Measurements from ENCODE around the gene TBRG4. TPM values are rescaled to one million over a fixed set of nuclear protein-coding genes. Genes with fewer than 3 reads are reported as not detected.

TBRG4 gene
- total and polyA plus RNA-seq, 7 experiments from 2014 or later, result 55.1 to 143 (median 105) TPM

GRCh38 chr7:45085619-45086200, 25.8 kb downstream of the TBRG4 start:
- no peaks in the 10 kb centered on the region for H3K36me3 Mint-ChIP-seq
- Histone ChIP-seq H3K4me1 (ENCODE audit: control insufficient read depth in 2 of 2, insufficient read depth in 2 of 2, low read length in 2 of 2) (peaks cover 0 to 11% of the 10 kb centered on the region in 2 donors), H3K27me3 (ENCODE audit: control insufficient read depth in 2 of 2, insufficient read depth in 2 of 2, low read length in 2 of 2) (no peaks in the 10 kb centered on the region), H3K27ac (ENCODE audit: low read depth, low read length) (no peak overlapping the region), H3K36me3 (ENCODE audit: control insufficient read depth in 2 of 3, insufficient read depth in 3 of 3, low read length in 3 of 3) (no peaks in the 10 kb centered on the region), H3K4me3 (ENCODE audit: low read length) (no peak overlapping the region), H3K9me3 (ENCODE audit: control insufficient read depth in 2 of 3, low read length in 3 of 3) (no peaks in the 10 kb centered on the region)
- no peak overlapping the region for H3K27ac Mint-ChIP-seq
- peaks cover 0 to 9% (median 8%) of the 10 kb centered on the region in 7 donors for H3K4me1 Mint-ChIP-seq
- intact Hi-C loops (cut with micrococcal nuclease), result no loop called here
- no peaks in the 10 kb centered on the region for H3K9me3 Mint-ChIP-seq
- peaks cover 7 to 21% (median 8%) of the 10 kb centered on the region in 5 donors for H3K27me3 Mint-ChIP-seq
- no peak for DNase-seq
- no peak overlapping the region for H3K4me3 Mint-ChIP-seq
- no peak for ATAC-seq
- ChIA-PET POLR2A (no interaction called here), CTCF (no interaction called here)

GRCh38 chr7:45084901-45085618, 26.4 kb downstream of the TBRG4 start:
- ChIA-PET CTCF (interaction anchor here (0.5 kb wide), 1 partner anchor 51 kb away, joined by 3 read pairs; no protein-coding TSS in a partner anchor), POLR2A (no interaction called here)
- H3K4me1 ChIP-seq (ENCODE audit: control insufficient read depth in 2 of 2, insufficient read depth in 2 of 2, low read length in 2 of 2), result peaks cover 0 to 11% of the 10 kb centered on the region in 2 donors
- intact Hi-C loops (cut with micrococcal nuclease), result no loop called here
- no peak overlapping the region for H3K27ac ChIP-seq (ENCODE audit: low read depth, low read length)
- no peaks in the 10 kb centered on the region for H3K9me3 ChIP-seq (ENCODE audit: control insufficient read depth in 2 of 3, low read length in 3 of 3)
- H3K4me3 ChIP-seq (ENCODE audit: low read length), result no peak overlapping the region
- DNase-seq, result no peak
- Mint-ChIP-seq H3K36me3 (no peaks in the 10 kb centered on the region), H3K27me3 (peaks cover 7 to 18% (median 8%) of the 10 kb centered on the region in 5 donors), H3K4me1 (peaks cover 2 to 9% (median 8%) of the 10 kb centered on the region in 7 donors), H3K27ac (no peak overlapping the region), H3K9me3 (no peaks in the 10 kb centered on the region), H3K4me3 (no peak overlapping the region)
- H3K27me3 ChIP-seq (ENCODE audit: control insufficient read depth in 2 of 2, insufficient read depth in 2 of 2, low read length in 2 of 2), result no peaks in the 10 kb centered on the region
- ATAC-seq, result no peak
- H3K36me3 ChIP-seq (ENCODE audit: control insufficient read depth in 2 of 3, insufficient read depth in 3 of 3, low read length in 3 of 3), result no peaks in the 10 kb centered on the region

GRCh38 chr7:45084336-45084735, 27.2 kb downstream of the TBRG4 start:
- DNase-seq (no peak), ATAC-seq (no peak)
- no peaks in the 10 kb centered on the region for H3K9me3 ChIP-seq (ENCODE audit: control insufficient read depth in 2 of 3, low read length in 3 of 3)
- no peak overlapping the region for H3K27ac ChIP-seq (ENCODE audit: low read depth, low read length)
- intact Hi-C loops (cut with micrococcal nuclease), result no loop called here
- no peaks in the 10 kb centered on the region for H3K36me3 ChIP-seq (ENCODE audit: control insufficient read depth in 2 of 3, insufficient read depth in 3 of 3, low read length in 3 of 3)
- Mint-ChIP-seq H3K4me1 (peaks cover under 1 to 8% (median 2%) of the 10 kb centered on the region in 7 donors), H3K9me3 (peaks cover 0 to 2% (median 0%) of the 10 kb centered on the region in 11 donors), H3K4me3 (no peak overlapping the region), H3K27me3 (peaks cover under 1 to 10% (median 2%) of the 10 kb centered on the region in 5 donors), H3K27ac (no peak overlapping the region), H3K36me3 (no peaks in the 10 kb centered on the region)
- peaks cover 0 to 6% of the 10 kb centered on the region in 2 donors for H3K4me1 ChIP-seq (ENCODE audit: control insufficient read depth in 2 of 2, insufficient read depth in 2 of 2, low read length in 2 of 2)
- CTCF ChIA-PET, result interaction anchor here (0.5 kb wide), 1 partner anchor 52 kb away, joined by 3 read pairs; no protein-coding TSS in a partner anchor
- H3K4me3 ChIP-seq (ENCODE audit: low read length), result no peak overlapping the region
- POLR2A ChIA-PET, result no interaction called here
- no peaks in the 10 kb centered on the region for H3K27me3 ChIP-seq (ENCODE audit: control insufficient read depth in 2 of 2, insufficient read depth in 2 of 2, low read length in 2 of 2)

- peaks cover 0 to 5% (median 0%) of the 10 kb centered on the region in 11 donors for H3K9me3 Mint-ChIP-seq
These were observed 28.6 kb downstream of the TBRG4 start for GRCh38 chr7:45082831-45083331.

GRCh38 chr7:45082031-45082830, 29.3 kb downstream of the TBRG4 start:
- no peak overlapping the region for H3K27ac Mint-ChIP-seq
- H3K36me3 Mint-ChIP-seq, result no peaks in the 10 kb centered on the region
- peaks cover 0 to 2% (median 0%) of the 10 kb centered on the region in 5 donors for H3K27me3 Mint-ChIP-seq
- ChIA-PET CTCF (no interaction called here), POLR2A (interaction anchor here (0.5 to 1.0 kb wide), 2 partner anchors 30 to 42 kb away, joined by 4 read pairs; no protein-coding TSS in a partner anchor)
- DNase-seq, result no peak
- H3K4me1 Mint-ChIP-seq, result peaks cover 0 to 16% (median 3%) of the 10 kb centered on the region in 7 donors
- Histone ChIP-seq H3K4me1 (ENCODE audit: control insufficient read depth in 2 of 2, insufficient read depth in 2 of 2, low read length in 2 of 2) (no peaks in the 10 kb centered on the region), H3K9me3 (ENCODE audit: control insufficient read depth in 2 of 3, low read length in 3 of 3) (no peaks in the 10 kb centered on the region), H3K4me3 (ENCODE audit: low read length) (no peak overlapping the region), H3K36me3 (ENCODE audit: control insufficient read depth in 2 of 3, insufficient read depth in 3 of 3, low read length in 3 of 3) (peaks cover 0 to under 1% (median 0%) of the 10 kb centered on the region in 3 experiments), H3K27me3 (ENCODE audit: control insufficient read depth in 2 of 2, insufficient read depth in 2 of 2, low read length in 2 of 2) (no peaks in the 10 kb centered on the region), H3K27ac (ENCODE audit: low read depth, low read length) (no peak overlapping the region)
- no peak overlapping the region for H3K4me3 Mint-ChIP-seq
- peaks cover 0 to 5% (median 0%) of the 10 kb centered on the region in 11 donors for H3K9me3 Mint-ChIP-seq
- ATAC-seq, result no peak
- intact Hi-C loops (cut with micrococcal nuclease), result no loop called here

More at GRCh38 chr7:45082831-45083331, 28.6 kb downstream of the TBRG4 start:
- peaks cover 0 to 13% (median 3%) of the 10 kb centered on the region in 7 donors for H3K4me1 Mint-ChIP-seq
- Histone ChIP-seq H3K27ac (ENCODE audit: low read depth, low read length) (no peak overlapping the region), H3K27me3 (ENCODE audit: control insufficient read depth in 2 of 2, insufficient read depth in 2 of 2, low read length in 2 of 2) (no peaks in the 10 kb centered on the region), H3K4me3 (ENCODE audit: low read length) (no peak overlapping the region), H3K36me3 (ENCODE audit: control insufficient read depth in 2 of 3, insufficient read depth in 3 of 3, low read length in 3 of 3) (no peaks in the 10 kb centered on the region), H3K9me3 (ENCODE audit: control insufficient read depth in 2 of 3, low read length in 3 of 3) (no peaks in the 10 kb centered on the region), H3K4me1 (ENCODE audit: control insufficient read depth in 2 of 2, insufficient read depth in 2 of 2, low read length in 2 of 2) (no peaks in the 10 kb centered on the region)
- no peak overlapping the region for H3K4me3 Mint-ChIP-seq
- DNase-seq (no peak), ATAC-seq (no peak)
- ChIA-PET CTCF (no interaction called here), POLR2A (no interaction called here)
- intact Hi-C loops (cut with micrococcal nuclease), result no loop called here
- H3K27me3 Mint-ChIP-seq, result peaks cover 0 to 2% (median 0%) of the 10 kb centered on the region in 5 donors
- peak overlapping the region in 1 of 9 donors; percentile 72 for H3K27ac Mint-ChIP-seq
- H3K36me3 Mint-ChIP-seq, result no peaks in the 10 kb centered on the region

GRCh38 chr7:45081670-45081974, 29.9 kb downstream of the TBRG4 start:
- Mint-ChIP-seq H3K9me3 (peaks cover 0 to 5% (median 0%) of the 10 kb centered on the region in 11 donors), H3K27me3 (peaks cover 0 to 2% (median 0%) of the 10 kb centered on the region in 5 donors), H3K27ac (no peak overlapping the region), H3K4me3 (no peak overlapping the region), H3K4me1 (peaks cover 0 to 16% (median 3%) of the 10 kb centered on the region in 7 donors), H3K36me3 (peaks cover 0 to 3% (median 0%) of the 10 kb centered on the region in 5 donors)
- Histone ChIP-seq H3K36me3 (ENCODE audit: control insufficient read depth in 2 of 3, insufficient read depth in 3 of 3, low read length in 3 of 3) (peaks cover 0 to 7% (median 0%) of the 10 kb centered on the region in 3 experiments), H3K27ac (ENCODE audit: low read depth, low read length) (no peak overlapping the region), H3K4me1 (ENCODE audit: control insufficient read depth in 2 of 2, insufficient read depth in 2 of 2, low read length in 2 of 2) (no peaks in the 10 kb centered on the region), H3K27me3 (ENCODE audit: control insufficient read depth in 2 of 2, insufficient read depth in 2 of 2, low read length in 2 of 2) (no peaks in the 10 kb centered on the region), H3K9me3 (ENCODE audit: control insufficient read depth in 2 of 3, low read length in 3 of 3) (no peaks in the 10 kb centered on the region), H3K4me3 (ENCODE audit: low read length) (no peak overlapping the region)
- ChIA-PET CTCF (interaction anchor here (1.3 kb wide), 1 partner anchor 28 kb away, joined by 3 read pairs; no protein-coding TSS in a partner anchor), POLR2A (interaction anchor here (1.0 kb wide), 1 partner anchor 31 kb away, joined by 4 read pairs; no protein-coding TSS in a partner anchor)
- intact Hi-C loops (cut with micrococcal nuclease), result no loop called here
- DNase-seq (no peak), ATAC-seq (no peak)

Data from naive thymus-derived CD4-positive, alpha-beta T cell (primary cell).